Measurements from ENCODE around the gene RNASEH1.
"Not testable (repeated sequence)": the region's sequence is repeated elsewhere in the genome, so short reads cannot be mapped to it uniquely, and the experiment has no call there.

RNASEH1 gene

DNA sequence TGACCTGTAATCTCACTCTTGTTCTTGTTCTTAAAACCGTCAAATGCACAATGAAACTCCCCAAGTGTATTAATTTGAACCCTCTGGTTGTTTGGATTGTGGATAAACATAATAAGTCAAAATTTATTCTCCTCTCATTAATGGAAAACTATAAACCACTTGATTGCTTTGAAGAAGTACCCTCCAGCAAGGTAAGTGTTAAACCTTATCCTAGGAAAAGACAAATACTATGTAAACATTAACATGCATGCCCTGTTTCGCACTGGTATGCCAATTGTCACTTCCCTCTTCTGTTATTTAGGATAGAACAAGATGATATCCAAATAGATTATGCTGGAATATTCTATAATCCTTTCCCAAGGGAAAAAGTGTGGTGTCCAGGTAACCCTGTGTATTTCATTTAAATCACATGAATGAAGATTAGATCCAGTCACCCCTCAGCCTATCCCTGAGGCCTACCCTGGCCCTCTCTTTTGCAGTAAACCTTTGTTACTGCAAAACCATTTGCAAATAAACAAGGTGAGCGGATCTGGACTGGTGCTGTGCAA, 40.1 kb downstream of the RNASEH1 start:
- DNase-seq, result no peak

DNA sequence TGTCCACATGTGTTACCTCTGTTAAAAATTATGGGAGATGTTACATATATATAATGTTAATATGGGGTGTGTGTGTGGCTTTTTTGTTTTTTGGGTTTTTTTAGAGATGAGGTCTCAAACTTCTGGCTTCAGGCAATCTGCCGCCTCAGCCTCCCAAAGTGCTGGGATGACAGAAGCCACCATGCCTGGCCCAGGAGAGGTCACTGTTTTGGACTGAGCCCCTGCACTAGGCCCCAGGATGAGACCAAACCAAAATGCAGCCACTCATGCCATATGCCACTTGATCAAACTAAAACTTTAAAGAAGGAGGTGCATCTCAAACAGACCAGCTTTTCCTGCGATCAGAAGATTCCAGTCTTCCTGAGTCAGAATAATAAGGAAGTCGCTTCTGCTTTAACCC, 41.3 kb downstream of the RNASEH1 start:
- no peak for DNase-seq

DNA sequence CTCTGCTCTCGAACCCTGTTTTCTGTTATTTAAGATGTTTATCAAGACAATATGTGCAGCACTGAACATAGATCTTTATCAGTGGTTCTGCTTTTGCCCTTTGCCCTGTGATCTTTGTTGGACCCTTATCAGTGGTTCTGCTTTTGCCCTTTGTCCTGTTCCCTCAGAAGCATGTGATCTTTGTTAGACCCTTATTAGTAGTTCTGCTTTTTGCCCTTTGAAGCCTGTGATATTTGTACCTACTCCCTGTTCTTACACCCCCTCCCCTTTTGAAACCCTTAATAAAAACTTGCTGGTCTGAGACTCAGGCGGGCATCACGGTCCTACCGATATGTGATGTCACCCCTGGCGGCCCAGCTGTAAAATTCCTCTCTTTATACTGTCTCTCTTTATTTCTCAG, 42.7 kb downstream of the RNASEH1 start:
- not testable (repeated sequence) for DNase-seq

DNA sequence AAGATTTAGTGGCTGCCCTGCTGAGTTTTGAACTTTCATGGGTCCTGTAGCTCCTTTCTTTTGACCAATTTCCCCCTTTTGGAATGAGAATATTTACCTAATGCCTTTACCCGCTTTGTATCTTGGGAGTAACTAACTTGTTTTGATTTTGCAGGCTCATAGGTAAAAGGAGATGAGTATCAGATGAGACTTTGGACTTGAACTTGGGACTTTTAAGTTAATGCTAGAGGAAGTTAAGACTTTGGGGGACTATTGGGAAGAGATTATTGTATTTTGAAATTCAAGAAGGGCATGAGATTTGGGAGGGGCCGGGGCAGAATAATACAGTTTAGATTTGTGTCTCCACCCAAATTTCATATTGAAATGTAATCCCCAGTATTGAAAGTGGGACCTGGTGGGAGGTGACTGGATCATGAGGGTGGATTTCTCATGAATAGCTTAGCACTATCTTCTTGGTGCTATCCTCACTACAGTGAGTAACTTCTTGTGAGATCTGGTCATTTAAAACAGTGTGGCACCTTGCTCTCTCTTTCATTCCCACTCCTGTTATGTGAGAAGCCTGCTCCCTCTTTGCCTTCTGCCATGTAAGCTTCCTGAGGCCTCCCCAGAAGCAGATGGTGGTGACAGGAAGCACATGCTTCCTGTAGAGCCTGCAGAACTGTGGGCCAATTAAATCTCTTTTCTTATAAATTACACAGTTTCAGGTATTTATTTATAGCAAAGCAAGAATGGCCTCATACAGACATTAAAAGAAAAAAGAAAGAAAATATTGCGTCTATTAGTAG, 44.9 kb downstream of the RNASEH1 start:
- DNase-seq, result no peak

DNA sequence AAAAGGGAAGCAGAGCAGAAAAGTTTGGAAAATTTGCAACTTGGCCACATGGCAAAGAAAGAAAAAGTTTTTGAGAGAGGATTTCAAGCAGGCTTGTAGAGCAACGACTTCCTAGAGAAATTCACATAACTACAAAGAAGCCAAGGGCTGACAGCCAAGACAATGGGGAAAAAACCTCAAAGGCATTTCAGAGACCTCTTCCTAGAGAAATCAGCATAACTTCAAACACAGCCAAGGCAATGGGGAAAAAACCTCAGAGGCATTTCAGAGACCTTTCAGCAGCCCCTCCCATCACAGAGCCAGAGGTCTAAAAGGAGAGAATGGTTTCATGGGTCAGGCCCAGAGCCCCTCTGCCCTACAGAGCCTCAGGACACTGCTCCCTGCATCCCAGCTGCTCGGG, 46.0 kb downstream of the RNASEH1 start:
- DNase-seq, result no peak

DNA sequence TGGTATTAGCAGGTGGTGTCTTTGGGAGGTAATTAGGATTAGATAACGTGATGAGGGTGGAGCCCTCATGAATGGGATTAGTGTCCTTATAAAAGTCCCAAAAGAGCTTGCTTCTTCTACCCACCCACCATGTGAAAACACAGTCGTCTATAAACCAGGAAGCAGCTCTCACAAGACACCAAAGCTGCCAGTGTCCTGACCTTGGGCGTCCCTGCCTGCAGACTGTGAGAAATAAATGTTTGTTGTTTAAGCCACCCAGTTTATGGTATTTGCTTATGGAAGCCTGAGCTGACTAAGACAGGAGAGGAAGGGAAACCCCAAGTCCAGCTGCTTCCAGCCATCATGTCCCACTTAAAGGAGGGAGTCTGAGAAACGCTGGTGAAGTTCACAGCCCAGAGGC, 52.4 kb downstream of the RNASEH1 start:
- DNase-seq, result no peak

DNA sequence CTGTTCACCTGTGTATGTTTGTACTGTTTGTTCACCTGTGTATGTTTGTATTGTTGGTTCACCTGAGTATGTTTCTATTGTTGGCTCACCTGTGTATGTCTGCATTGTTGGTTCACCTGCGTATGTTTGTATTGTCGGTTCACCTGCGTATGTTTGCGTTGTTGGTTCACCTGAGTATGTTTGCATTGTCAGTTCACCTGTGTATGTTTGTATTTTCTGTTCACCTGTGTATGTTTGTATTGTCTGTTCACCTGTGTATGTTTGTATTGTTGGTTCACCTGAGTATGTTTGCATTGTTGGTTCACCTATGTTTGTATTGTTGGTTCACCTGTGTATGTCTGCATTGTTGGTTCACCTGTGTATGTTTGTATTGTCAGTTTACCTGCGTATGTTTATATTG, 53.4 kb downstream of the RNASEH1 start:
- DNase-seq, result no peak

DNA sequence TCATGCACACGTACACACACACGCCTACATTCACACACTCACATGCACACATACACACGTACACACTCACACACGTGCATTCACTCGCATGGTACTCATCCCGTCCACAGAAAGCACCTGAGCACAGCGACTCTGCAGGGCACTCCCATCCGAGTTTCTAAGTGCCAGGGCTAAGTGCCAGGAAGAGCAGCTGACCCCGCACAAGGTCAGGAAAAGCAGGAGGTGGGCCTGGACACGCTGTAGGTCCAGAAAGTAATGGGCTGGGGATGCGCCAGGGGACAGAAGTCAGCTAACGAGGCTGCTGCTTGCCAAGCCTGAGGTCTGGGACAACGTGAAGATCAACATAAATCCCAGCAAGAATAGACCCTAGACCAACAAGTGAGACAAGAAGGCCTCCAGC, 54.6 kb downstream of the RNASEH1 start:
- no peak for DNase-seq

DNA sequence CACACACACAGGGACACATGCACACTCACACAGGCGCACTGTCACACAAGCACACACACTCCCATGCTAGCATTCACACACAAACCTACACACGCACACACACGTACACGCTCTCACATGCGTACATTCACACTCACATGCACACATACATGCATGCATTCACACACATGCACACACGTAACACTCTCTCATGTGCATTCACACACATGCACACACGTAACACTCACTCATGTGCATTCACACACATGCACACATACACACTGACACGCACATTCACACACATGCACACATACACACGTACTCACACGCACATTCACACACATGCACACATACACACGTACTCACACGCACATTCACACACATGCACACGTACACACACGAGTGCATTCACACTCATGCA, 55.1 kb downstream of the RNASEH1 start:
- no peak for DNase-seq

DNA sequence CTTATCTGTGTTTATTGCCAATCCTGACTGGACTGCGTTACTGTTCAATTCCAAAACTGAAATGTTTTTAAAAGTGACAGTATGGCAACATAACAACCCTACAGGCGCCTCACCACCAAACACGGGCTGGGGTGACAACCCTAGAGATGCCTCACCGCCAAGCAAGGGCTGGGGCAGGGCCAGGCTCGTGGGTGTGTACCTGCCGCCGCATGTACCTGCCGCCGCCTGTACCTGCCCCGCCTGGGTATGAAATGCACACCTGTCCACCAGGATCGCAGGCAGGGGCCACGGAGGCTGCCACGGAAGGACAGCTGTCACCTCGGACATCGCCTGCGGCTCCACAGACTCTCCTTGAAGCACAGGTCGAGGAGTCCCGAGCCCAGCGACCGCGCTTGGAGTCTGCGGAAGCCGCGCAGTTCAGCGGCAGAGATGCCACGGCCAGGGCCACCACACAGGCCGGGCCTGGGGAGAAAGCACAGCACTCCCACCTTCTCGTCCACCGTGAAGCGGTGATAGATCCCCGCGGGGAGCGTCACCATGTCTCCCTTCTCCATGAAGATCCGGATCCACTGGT, 57.7 kb downstream of the RNASEH1 start:
- DNase-seq, result no peak

DNA sequence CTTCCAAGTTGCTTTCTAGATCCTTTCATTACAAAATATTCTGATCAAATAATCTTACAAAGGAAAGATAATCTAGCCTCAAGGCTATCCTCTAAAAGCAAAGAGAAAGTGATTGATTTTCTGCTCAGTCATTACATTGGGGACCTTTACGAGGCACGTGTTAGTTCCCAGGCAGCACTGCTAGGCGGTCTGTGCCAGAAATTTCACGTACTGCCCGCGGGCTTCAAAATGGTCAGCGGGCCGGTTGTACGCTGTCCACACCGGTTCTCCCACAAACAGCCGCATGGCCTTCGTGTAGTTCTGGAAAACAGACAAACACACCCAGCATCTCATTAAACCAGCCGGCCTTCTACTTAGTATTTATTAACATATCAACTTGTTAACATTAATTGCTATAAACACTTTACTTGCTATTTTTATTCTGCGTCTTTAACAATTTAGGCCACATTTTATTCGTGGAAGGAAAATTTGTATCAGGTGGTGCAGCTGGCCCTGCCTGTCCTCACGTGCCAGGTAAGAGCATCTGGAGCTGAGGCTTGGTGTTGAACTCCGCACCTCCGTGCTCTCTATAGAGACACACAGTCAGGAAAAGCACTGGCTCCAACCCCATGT, 59.2 kb downstream of the RNASEH1 start:
- no peak for DNase-seq

DNA sequence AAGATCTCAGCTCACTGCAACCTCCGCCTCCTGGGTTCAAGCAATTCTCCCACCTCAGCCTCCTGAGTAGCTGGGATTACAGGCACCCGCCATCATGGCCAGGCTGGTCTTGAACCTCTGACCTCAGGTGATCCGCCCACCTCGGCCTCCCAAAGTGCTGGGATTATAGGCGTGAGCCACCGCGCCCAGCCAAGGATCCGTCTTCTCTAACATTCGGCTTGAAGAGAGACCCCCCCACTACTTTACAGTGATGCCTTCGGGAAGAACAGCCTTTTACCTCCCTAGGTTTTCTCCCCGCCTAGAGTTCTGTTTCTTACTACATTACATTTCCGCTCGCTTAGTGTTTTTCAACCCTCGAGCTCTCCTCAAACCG, 61.4 kb downstream of the RNASEH1 start:
- not testable (repeated sequence) for DNase-seq
